WI38 (cell line): ENCODE results near the gene PARD3.

ENCODE experiments used
- H3K4me3 ChIP-seq: 2 replicates; pipeline ENCODE4 v1.5.1; 2011; ENCODE audit warnings: low read depth, mild to moderate bottlenecking, control low read depth, low read length
- TF ChIP-seq, protein P1 (sequence below): IDR thresholded peaks from 2 replicates; pipeline ENCODE4 v1.5.1; 2012; ENCODE audit warnings: low read depth, mild to moderate bottlenecking, control low read depth, low read length

The PARD3 gene

DNA sequence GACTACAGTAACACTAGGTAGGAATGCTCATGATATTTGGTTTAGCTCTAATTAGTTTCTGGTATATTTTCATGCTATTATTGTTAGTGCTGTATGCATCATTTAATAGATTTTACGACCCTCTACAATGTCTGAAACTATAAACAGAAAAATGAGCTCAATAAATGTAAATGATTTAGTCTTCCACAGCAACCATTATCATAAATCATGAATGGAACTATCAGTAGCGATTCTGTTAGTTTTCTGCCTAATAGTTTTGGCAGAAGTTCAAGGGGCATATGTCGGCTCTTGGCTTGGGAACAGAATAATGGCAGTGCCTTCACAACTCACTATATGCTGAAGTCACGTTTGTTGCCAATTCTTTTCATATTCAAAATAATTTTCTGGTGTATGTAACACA is 494.8 kb downstream of the PARD3 start:
- TF ChIP-seq, protein P1, sequence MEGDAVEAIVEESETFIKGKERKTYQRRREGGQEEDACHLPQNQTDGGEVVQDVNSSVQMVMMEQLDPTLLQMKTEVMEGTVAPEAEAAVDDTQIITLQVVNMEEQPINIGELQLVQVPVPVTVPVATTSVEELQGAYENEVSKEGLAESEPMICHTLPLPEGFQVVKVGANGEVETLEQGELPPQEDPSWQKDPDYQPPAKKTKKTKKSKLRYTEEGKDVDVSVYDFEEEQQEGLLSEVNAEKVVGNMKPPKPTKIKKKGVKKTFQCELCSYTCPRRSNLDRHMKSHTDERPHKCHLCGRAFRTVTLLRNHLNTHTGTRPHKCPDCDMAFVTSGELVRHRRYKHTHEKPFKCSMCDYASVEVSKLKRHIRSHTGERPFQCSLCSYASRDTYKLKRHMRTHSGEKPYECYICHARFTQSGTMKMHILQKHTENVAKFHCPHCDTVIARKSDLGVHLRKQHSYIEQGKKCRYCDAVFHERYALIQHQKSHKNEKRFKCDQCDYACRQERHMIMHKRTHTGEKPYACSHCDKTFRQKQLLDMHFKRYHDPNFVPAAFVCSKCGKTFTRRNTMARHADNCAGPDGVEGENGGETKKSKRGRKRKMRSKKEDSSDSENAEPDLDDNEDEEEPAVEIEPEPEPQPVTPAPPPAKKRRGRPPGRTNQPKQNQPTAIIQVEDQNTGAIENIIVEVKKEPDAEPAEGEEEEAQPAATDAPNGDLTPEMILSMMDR: no peak
- no peak overlapping the region for H3K4me3 ChIP-seq

- TF ChIP-seq, protein P1: no peak
- no peak overlapping the region for H3K4me3 ChIP-seq
These were observed 495.8 kb downstream of the PARD3 start for GRCh38 chr10:34319197-34319846.

DNA sequence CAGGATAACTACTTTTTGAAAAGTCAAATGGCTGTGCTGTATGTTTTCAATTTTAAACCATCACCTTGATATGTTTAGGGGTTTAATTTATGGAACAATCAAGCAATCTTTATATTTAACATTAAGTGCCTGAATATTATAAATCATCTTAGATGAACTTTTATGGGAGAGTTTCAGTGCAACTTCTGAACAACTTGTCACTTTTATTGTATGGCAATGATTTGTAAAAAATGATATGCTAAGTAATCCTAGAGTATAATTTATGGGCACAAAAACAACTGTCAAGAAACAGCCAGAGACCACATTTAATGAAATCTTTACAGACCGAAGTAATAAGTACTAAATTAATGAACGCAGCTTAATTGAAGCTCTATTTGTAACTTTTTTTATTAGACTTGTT is 498.9 kb downstream of the PARD3 start:
- H3K4me3 ChIP-seq: no peak overlapping the region
- TF ChIP-seq, protein P1: no peak

DNA sequence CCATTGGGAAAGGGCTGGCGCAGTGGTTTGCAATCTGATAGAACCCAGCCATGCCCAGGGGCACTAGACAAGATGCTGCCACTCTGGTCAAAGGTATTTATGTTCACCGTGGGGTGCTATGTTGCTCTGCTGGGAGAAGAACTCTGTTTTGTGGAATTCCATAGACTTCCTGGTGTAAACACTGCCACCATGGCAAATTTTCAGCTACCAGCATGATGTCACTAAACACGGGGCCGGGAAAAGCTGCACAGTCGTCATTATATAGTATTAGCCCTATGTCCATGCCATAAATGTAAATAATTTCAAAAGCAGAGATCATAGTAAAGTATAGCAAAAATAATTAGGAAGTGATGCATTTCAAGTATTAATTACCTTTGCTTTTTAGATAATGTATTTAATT is 500.6 kb downstream of the PARD3 start:
- TF ChIP-seq, protein P1: no peak
- no peak overlapping the region for H3K4me3 ChIP-seq

- TF ChIP-seq, protein P1: no peak
- H3K4me3 ChIP-seq: no peak overlapping the region
These were observed 501.2 kb downstream of the PARD3 start for GRCh38 chr10:34313888-34314287.

- TF ChIP-seq, protein P1: no peak
- no peak overlapping the region for H3K4me3 ChIP-seq
These were observed 501.7 kb downstream of the PARD3 start for GRCh38 chr10:34313353-34313752.

GRCh38 chr10:34311679-34312078 is 503.4 kb downstream of the PARD3 start:
- TF ChIP-seq, protein P1: no peak
- H3K4me3 ChIP-seq: no peak overlapping the region
